HG02884 (cell line): ENCODE results near the gene PXYLP1.

Experiments used
- ATAC-seq: cut with Tn5 transposase; IDR thresholded peaks from one replicate; pipeline ENCODE4 v1.9.1; 2021; ENCODE audit warnings: mild to moderate bottlenecking, moderate library complexity; ENCODE audit not compliant: unreplicated experiment

The PXYLP1 gene

DNA sequence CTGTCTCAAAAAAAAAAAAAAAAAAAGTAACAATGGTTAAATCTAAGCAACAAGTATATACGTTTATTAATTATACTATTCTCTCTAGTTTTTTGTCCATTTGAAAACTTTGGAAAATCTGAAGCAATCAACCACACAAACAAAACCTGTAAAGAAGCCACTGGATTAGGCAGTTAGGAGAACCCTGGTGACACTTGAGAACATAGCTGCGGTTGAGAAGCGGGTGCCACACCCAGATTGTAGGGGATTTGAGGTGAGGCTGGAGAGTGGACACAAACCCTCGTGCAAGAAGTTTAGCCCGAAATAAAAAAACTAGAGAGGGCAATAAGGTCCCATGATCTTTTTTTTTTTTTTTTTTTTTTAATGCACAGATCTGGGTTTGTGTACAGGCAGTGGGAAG lies 110.8 kb downstream of the PXYLP1 start:
- no peak for ATAC-seq

DNA sequence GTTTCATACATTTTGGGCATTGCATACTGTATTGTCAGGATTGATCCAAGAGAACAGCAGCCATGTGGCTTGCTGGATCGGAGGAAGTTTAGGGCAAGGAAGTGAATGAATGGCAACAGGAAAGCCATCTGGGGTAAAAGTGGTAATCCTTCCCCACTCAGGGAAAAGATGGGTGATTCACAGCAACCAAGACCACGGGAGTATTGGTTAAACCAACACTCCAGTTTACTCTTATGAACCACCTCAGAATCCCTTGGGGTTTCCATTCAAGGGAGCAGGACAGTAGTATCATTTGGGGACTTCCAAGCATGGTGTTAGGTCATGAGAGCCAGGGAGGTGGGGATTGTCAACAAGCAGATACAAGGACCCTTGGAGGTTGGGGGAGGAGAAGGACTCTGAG lies 111.5 kb downstream of the PXYLP1 start:
- no peak for ATAC-seq

DNA sequence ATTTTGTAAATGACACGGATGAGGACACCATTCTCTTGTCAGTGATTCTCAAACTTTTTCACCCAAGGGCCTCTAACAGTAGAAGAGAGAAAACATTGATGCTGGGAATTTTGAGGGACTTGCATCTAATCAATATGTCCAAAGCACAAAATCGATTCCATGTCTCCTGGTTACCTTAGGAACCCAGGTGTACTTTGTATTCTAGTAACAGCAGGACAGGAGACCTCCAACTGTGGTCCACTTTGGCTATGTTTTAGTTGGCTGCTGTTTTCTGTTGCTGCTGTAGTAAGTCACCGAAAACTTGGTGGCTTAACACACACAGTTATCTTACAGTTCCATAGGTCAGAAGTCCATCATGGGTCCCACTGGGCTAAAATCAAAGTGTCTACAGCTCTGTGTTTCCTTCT lies 112.2 kb downstream of the PXYLP1 start:
- ATAC-seq, result no peak
